ENCODE results near the gene SLC38A3.

DNA sequence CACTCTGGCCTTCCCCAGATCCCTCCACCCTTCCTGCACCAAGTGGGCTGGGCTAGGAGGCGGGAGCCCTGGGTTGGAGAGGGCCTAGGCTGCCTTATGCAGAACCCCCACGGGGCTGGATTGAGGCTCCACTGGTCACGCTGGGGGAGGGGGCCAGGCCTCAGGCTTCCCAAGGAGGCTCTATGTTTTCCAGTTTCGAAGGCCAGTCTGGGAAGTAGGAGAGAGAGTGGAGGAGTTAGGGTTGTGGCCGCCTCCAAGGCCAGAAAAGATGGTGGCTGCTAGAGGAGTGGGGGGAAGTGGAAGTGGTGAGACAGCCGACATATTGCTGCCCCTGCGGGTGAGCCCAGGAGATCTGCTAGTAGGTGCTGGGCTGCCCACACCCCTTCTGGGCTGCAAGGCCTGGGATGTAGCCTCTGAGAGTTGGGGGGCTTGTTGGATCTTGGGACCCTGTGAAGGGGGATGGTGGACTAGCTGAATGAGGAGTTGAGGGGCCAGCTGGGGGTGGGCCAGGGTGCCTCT, 32.1 kb downstream of the SLC38A3 start:
- TF ChIP-seq POLR2A (IDR thresholded peaks at IDR 0.05): no peak
- TF ChIP-seq, protein P1, sequence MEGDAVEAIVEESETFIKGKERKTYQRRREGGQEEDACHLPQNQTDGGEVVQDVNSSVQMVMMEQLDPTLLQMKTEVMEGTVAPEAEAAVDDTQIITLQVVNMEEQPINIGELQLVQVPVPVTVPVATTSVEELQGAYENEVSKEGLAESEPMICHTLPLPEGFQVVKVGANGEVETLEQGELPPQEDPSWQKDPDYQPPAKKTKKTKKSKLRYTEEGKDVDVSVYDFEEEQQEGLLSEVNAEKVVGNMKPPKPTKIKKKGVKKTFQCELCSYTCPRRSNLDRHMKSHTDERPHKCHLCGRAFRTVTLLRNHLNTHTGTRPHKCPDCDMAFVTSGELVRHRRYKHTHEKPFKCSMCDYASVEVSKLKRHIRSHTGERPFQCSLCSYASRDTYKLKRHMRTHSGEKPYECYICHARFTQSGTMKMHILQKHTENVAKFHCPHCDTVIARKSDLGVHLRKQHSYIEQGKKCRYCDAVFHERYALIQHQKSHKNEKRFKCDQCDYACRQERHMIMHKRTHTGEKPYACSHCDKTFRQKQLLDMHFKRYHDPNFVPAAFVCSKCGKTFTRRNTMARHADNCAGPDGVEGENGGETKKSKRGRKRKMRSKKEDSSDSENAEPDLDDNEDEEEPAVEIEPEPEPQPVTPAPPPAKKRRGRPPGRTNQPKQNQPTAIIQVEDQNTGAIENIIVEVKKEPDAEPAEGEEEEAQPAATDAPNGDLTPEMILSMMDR (IDR thresholded peaks at IDR 0.05): no peak
